PFSK-1 (cell line): ENCODE measurements around the gene KRT23.

Experiments used
- FOXP2 ChIP-seq: optimal IDR thresholded peaks from 2 replicates; pipeline ENCODE3; 2011; ENCODE audit warnings: borderline replicate concordance, control low read depth, inconsistent platforms; ENCODE audit not compliant: insufficient read depth; ENCODE audit errors: extremely low read length, extremely low read depth
- POLR2AphosphoS5 ChIP-seq: IDR thresholded peaks from 2 replicates; pipeline ENCODE4 v1.6.1; 2012; ENCODE audit warnings: low read depth, mild to moderate bottlenecking, control low read depth, low read length, moderate library complexity
- SIN3A ChIP-seq: IDR thresholded peaks from 2 replicates; pipeline ENCODE4 v1.6.1; 2012; ENCODE audit warnings: mild to moderate bottlenecking, low read length, moderate library complexity, borderline replicate concordance; ENCODE audit not compliant: insufficient read depth
- TAF1 ChIP-seq: IDR thresholded peaks from 2 replicates; pipeline ENCODE4 v1.6.1; 2012; ENCODE audit warnings: low read length, control low read depth, borderline replicate concordance; ENCODE audit not compliant: insufficient read depth
- TF ChIP-seq, protein P1 (sequence below), 2 experiments: IDR thresholded peaks; 2 replicates each; pipeline versions ENCODE4 v1.6.1 to v1.8.0; 2011 to 2012; ENCODE audit warnings: low read depth in 2 of 2, low read length in 2 of 2, control low read depth in 1 of 2, inconsistent platforms in 1 of 2, mild to moderate bottlenecking in 1 of 2, moderate library complexity in 1 of 2; ENCODE audit not compliant: insufficient read depth in 1 of 2

Gene KRT23

DNA sequence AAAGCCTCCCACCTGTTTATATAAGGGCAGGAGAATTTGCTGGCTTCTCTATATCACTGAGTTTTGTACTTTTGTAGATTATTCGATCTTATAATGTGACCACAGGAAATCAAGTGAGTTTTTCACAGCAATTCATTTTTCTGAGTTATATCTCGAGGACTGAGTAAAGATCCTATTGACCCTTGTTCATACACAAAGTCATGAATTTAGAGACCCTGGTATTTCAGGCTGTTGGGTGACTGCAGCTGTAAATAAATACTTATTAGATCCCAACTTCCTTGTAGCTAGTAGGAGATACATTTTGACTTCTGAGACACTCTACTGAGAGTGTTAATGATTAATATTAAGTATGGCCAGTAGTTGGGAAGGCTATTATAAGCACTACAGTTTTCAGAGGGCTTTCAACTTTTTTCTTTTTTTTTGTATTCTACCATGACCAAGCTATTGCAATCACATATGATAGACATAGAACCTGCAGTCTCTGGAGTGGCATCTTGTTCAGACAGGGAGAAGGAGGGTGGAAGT, 49.2 kb downstream of the KRT23 start:
- no peak for TF ChIP-seq TAF1
- no peak for TF ChIP-seq POLR2AphosphoS5
- no peak for TF ChIP-seq FOXP2
- TF ChIP-seq SIN3A, result no peak

DNA sequence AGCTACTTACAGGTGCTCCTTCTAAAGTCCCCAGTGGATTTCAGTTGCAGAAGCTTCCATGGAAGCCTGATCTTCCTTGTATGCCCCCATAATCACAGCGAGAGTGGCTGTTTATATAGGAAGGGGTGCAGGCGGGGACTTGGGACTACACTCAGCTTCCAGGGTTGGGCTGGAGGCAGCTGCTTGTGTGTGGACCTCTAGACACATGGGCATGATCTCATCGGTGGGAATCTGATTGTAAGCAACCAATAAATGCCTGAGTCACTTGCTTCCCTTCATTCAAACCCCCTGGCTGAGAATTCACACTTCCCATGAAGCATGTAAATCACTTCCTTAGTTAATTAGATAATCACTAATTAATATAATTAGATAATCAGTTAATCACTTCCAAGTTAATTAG, 51.4 kb downstream of the KRT23 start:
- TF ChIP-seq POLR2AphosphoS5, result no peak
- TF ChIP-seq TAF1, result no peak
- TF ChIP-seq SIN3A, result no peak
- TF ChIP-seq FOXP2, result no peak
- TF ChIP-seq, protein P1, sequence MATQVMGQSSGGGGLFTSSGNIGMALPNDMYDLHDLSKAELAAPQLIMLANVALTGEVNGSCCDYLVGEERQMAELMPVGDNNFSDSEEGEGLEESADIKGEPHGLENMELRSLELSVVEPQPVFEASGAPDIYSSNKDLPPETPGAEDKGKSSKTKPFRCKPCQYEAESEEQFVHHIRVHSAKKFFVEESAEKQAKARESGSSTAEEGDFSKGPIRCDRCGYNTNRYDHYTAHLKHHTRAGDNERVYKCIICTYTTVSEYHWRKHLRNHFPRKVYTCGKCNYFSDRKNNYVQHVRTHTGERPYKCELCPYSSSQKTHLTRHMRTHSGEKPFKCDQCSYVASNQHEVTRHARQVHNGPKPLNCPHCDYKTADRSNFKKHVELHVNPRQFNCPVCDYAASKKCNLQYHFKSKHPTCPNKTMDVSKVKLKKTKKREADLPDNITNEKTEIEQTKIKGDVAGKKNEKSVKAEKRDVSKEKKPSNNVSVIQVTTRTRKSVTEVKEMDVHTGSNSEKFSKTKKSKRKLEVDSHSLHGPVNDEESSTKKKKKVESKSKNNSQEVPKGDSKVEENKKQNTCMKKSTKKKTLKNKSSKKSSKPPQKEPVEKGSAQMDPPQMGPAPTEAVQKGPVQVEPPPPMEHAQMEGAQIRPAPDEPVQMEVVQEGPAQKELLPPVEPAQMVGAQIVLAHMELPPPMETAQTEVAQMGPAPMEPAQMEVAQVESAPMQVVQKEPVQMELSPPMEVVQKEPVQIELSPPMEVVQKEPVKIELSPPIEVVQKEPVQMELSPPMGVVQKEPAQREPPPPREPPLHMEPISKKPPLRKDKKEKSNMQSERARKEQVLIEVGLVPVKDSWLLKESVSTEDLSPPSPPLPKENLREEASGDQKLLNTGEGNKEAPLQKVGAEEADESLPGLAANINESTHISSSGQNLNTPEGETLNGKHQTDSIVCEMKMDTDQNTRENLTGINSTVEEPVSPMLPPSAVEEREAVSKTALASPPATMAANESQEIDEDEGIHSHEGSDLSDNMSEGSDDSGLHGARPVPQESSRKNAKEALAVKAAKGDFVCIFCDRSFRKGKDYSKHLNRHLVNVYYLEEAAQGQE (IDR thresholded peaks at IDR 0.05; ENCODE audit: insufficient read depth in 1 of 2, low read depth in 2 of 2, low read length in 2 of 2), result no peak

DNA sequence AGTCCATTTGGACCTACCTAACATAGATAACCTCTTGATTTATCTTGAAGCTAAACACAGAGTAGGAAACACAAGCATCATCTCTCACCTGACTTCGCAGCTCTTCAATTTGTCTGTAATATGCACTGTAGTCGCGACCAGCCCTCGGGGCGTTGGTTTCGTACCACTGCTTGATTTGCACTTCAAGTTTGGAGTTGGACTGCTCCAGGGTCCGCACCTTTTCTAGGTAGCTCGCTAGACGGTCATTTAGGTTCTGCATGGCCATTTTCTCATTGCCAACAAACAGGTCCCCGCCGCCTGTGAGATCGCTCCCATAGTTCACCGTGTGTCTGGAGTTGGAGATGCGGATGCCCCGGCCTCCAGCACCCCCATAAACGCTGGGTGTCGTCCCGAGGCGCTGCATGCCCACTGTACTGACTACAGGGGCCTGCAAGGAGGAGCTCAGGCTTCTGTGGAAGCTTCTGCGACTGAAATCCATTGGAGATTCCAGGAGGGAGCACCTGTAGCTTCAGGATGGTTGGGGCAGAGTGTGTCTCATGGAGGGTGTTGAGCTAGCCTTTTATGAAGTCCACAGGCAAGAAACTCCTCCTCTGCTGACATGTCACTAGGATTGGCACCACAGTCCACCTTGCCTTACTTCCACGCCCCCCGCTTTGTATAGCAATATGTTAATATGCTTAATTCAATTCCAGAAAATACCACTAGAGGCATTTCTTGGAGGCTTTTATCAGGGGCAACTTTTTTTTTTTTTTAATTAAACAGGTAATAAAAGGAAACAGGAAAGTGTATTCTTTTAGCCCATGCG, 52.5 kb downstream of the KRT23 start, which contains the start of gene KRT20:
Gene KRT20, minus strand, starts transcription at position 535 of the 805 bp plus-strand sequence. Its CDS starts 57 bp downstream, at position 478.
- TF ChIP-seq SIN3A, result no peak
- TF ChIP-seq TAF1, result no peak
- no peak for TF ChIP-seq POLR2AphosphoS5
- TF ChIP-seq, protein P1 (IDR thresholded peaks at IDR 0.05; ENCODE audit: insufficient read depth in 1 of 2, low read depth in 2 of 2, low read length in 2 of 2), result no peak
- no peak for TF ChIP-seq FOXP2

DNA sequence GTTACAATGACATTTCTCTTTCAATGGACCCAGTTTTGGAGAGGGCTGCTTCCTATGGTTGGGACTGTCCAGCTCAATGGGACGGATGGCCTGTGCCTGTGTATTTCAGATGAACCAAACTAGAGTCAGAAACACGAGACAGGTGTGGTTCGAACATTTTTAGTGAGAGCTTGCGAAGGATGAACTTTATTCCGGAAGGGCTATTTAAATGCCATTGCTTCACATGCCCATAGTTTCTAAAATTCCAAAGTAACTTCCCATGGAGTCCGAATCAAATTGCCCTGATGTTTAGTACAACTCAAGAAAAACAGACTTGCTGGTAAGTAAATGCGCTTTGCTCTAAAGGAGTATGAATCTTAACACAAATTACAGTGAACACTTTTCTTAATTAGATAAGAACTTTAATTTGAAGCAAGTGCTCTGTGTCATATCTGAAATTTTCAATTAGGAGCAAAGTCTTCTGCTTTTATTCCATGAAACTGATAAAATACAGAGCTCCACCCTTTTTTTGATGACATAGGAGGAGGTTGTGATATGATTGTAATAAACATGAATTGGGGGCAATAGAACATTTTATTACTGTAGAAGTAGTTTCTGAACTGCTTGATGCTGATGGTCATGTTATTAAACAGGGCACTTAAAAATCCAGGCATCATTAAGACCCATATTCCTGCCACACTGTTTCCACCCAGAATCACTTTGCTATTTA, 53.7 kb downstream of the KRT23 start:
- TF ChIP-seq TAF1 (no peak), POLR2AphosphoS5 (no peak), FOXP2 (no peak), SIN3A (no peak)
- TF ChIP-seq, protein P1 (IDR thresholded peaks at IDR 0.05; ENCODE audit: insufficient read depth in 1 of 2, low read depth in 2 of 2, low read length in 2 of 2), result no peak

DNA sequence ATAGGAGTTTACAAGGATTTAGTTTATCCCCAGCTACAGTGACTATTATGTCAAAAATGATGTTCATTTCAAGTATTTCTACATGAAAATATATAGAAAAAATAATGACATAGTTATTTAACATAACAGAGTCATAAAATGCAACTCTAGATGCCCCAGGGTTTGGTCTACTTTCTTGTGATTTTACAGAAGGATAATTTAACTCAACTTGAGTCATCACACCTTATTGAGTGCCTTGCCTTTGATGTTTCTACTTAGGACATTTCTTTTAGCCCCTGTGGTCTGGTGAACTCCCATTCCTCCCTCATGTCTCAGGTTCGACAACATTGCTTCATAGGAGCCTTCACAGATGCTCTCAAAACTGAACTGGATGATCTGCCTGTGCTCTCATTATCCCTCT, 54.4 kb downstream of the KRT23 start:
- TF ChIP-seq POLR2AphosphoS5 (no peak), TAF1 (no peak)
- TF ChIP-seq, protein P1 (IDR thresholded peaks at IDR 0.05; ENCODE audit: insufficient read depth in 1 of 2, low read depth in 2 of 2, low read length in 2 of 2), result no peak
